Activated naive CD8-positive, alpha-beta T cell treated with anti-CD3 and anti-CD28 coated beads, Interleukin-2, amount 10 ng/mL, durations not matched to agents 7 days and 5 days (primary cell): ENCODE measurements around the gene RPRML. TPM values are rescaled to one million over a fixed set of nuclear protein-coding genes. Genes with fewer than 3 reads are reported as not detected.
"Not testable (repeated sequence)": the region's sequence is repeated elsewhere in the genome, so short reads cannot be mapped to it uniquely, and the experiment has no call there.

Experiments
- ATAC-seq: fragments of 150-1000 bp; cut with Tn5 transposase; one replicate; pipeline ENCODE4 v1.10.0; 2021; ENCODE audit warnings: low read depth, moderate library complexity
- POLR2A ChIA-PET: fragments of 350-600 bp; sonication (Branson Sonifier 250); formaldehyde crosslinking; loops from one replicate; lab custom pipeline; 2021; ENCODE audit warnings: antibody characterized with exemption; lab: Charles Lee
- DNase-seq: peaks from one replicate; pipeline ENCODE4 v3.0.0; 2021
- H3K27ac Mint-ChIP-seq: one replicate; pipeline ENCODE4 v1.8.0; 2022; ENCODE audit warnings: mild to moderate bottlenecking, mixed read lengths
- H3K27me3 Mint-ChIP-seq: one replicate; pipeline ENCODE4 v1.8.0; 2022; ENCODE audit warnings: mild to moderate bottlenecking, moderate library complexity, mixed read lengths
- H3K36me3 Mint-ChIP-seq: one replicate; pipeline ENCODE4 v1.8.0; 2021; ENCODE audit warnings: mild to moderate bottlenecking, mixed read lengths
- H3K4me1 Mint-ChIP-seq: one replicate; pipeline ENCODE4 v1.8.0; 2021; ENCODE audit warnings: mixed read lengths
- H3K4me3 Mint-ChIP-seq: one replicate; pipeline ENCODE4 v1.8.0; 2022; ENCODE audit warnings: mild to moderate bottlenecking, moderate library complexity, mixed read lengths
- H3K9me3 Mint-ChIP-seq: one replicate; pipeline ENCODE4 v1.8.0; 2021; ENCODE audit warnings: mixed read lengths
- total RNA-seq, 2 experiments: library from RNA; stranded (reverse); gene quantifications; one replicate each; pipeline ENCODE4 v1.2.3, GENCODE V29; 2021

Gene RPRML
- total RNA-seq, result not detected

DNA sequence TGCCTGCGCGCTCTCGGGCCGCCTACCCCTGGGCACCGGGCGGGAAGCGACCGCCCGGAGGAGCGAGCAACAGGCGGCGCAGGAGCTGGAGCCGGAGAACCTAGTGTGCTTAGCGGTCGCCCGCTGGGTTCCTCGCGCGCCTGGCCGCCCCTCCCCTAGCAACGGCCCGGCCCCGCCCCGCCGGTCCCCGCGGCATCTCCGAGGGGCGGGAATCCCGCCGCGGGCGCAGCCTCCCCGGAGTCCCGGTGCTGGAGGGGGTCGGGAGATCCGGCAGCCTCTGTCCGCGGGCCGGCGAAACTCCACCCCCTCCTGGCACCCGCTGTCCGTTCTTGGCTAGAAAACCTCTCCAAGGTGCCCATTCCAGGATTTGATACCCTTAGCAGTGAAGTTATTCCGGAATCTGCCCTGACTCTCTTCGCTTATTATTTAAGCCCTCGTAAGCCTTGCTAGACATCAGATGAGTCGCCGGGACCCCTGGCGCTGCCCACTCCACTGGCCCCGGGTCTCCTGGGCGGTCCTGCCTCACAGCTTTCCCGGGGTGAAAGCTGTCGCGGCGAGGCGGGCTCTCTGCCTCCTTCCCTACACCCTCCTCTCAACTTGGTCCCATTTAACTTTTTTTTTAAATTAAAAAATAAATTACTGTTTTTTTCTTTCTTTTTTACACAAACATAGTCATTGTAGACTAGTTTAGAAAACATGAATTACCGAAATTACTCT lies at the start of gene RPRML:
Gene RPRML, minus strand, starts transcription at position 107 of the 717 bp plus-strand sequence. CDS start 246 bp downstream, outside the sequence.
- Mint-ChIP-seq H3K27me3 (peaks cover 43% of the 10 kb centered on the region), H3K4me3 (peak within 1 kb of the TSS; percentile 85), H3K27ac (no peak within 1 kb of the TSS), H3K36me3 (no peaks in the 10 kb centered on the region), H3K4me1 (peaks cover 10% of the 10 kb centered on the region), H3K9me3 (no peaks in the 10 kb centered on the region)
- DNase-seq (peak; percentile 62), ATAC-seq (peak; percentile 70)
- POLR2A ChIA-PET, result interaction anchor here (0.6 kb wide), 1 partner anchor 793 kb away, joined by 3 read pairs; no protein-coding TSS in a partner anchor

- not testable (repeated sequence) for H3K4me3 Mint-ChIP-seq, H3K9me3 Mint-ChIP-seq
Observed at GRCh38 chr17:47016966-47017365, 37.9 kb upstream of the RPRML start.

GRCh38 chr17:47013341-47013740 lies 34.3 kb upstream of the RPRML start:
- no peaks in the 10 kb centered on the region for H3K9me3 Mint-ChIP-seq
- H3K4me3 Mint-ChIP-seq, result no peak overlapping the region
- H3K27me3 Mint-ChIP-seq, result no peaks in the 10 kb centered on the region
- POLR2A ChIA-PET, result no interaction called here
- peaks cover 10% of the 10 kb centered on the region for H3K4me1 Mint-ChIP-seq
- H3K27ac Mint-ChIP-seq, result no peak overlapping the region
- ATAC-seq (no peak), DNase-seq (no peak)
- H3K36me3 Mint-ChIP-seq, result no peaks in the 10 kb centered on the region

More at GRCh38 chr17:47016966-47017365, 37.9 kb upstream of the RPRML start:
- H3K4me1 Mint-ChIP-seq, ATAC-seq, POLR2A ChIA-PET, H3K27me3 Mint-ChIP-seq, DNase-seq, H3K36me3 Mint-ChIP-seq, H3K27ac Mint-ChIP-seq: not testable (repeated sequence)

DNA sequence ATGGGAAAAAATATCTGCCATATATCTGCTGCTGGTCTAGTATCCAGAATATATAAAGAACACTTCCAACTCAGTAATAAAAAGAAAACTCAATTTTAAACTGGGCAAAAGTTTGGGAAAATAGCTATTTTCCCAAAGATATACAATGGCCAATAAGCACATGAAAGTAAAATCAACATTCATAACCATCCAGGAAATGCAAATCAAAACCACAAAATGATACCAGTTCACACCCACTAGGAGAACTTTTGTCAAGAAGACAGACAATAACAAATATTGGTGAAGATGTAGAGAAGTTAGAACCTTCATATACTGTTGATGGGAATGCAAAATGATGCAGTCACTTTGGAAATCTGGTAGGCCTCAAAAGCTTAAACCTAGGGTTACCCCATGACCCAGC lies 33.4 kb upstream of the RPRML start:
- peaks cover 10% of the 10 kb centered on the region for H3K4me1 Mint-ChIP-seq
- ATAC-seq (no peak), DNase-seq (no peak)
- H3K4me3 Mint-ChIP-seq, result no peak overlapping the region
- POLR2A ChIA-PET, result no interaction called here
- no peaks in the 10 kb centered on the region for H3K27me3 Mint-ChIP-seq
- no peaks in the 10 kb centered on the region for H3K9me3 Mint-ChIP-seq
- no peaks in the 10 kb centered on the region for H3K36me3 Mint-ChIP-seq
- no peak overlapping the region for H3K27ac Mint-ChIP-seq

DNA sequence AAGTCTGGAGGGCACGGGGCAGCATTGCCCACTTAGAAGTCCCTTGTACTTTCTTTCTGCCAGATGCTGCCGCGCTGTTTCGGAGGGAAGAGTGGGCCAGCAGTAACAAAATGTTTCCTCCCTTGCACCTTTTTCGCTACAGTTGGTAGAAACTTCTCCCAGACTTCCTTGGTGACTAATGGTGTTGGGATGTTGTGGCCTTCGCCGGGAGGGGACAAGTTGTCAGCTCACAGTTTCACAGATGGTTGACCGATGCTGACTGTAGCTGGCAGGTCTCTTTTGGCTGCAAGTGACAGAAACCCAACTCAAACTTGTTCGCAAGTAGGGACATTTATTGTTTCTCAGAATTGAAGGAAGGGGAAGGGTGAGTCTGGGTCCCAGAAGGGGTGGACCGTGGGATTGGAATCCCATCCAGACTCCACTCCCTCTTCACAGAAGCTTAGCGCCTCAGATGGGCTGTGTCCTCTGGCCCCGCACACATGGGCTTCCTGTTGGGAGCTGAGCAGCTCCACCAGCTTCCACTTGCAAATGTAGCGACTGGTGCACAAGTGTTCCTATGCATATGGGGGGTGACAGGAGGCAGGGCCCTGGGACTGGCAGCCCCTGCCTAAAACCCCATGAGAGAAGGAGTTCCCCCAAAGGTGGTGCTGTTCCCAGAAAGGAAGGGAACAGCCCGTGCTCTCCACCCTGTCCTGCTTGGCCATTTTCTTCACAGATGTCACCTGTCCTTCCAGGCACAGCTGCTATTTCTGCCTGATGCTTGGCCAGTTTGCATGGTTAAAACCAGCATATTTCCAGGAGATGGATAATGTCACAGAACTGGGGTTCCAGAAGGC lies 30.9 kb upstream of the RPRML start:
- H3K4me1 Mint-ChIP-seq, result peaks cover 10% of the 10 kb centered on the region
- H3K27ac Mint-ChIP-seq, result no peak overlapping the region
- no peaks in the 10 kb centered on the region for H3K36me3 Mint-ChIP-seq
- POLR2A ChIA-PET, result no interaction called here
- no peak for ATAC-seq
- no peak for DNase-seq
- no peak overlapping the region for H3K4me3 Mint-ChIP-seq
- H3K27me3 Mint-ChIP-seq, result no peaks in the 10 kb centered on the region
- no peaks in the 10 kb centered on the region for H3K9me3 Mint-ChIP-seq

DNA sequence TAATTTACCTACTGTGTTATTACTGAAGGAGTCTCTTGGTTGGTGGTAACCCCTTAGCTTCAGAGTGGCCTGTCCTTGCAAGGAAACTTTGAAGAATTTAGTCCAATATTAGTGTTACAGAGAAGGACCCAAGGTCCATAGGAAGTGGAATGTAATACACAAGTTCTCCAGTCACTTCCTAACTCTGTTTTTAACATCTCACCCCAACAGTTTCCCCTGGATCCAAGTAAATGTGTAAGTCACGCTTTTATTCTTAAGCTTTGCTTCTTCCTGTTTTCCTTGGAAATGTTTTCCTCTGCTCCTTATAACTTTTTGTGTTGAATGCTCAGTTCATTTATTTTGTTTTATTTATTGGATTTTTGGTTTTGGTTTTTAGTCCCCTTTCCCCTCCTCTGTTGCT lies 25.9 kb upstream of the RPRML start:
- H3K27me3 Mint-ChIP-seq, result peaks cover 2% of the 10 kb centered on the region
- H3K9me3 Mint-ChIP-seq, result no peaks in the 10 kb centered on the region
- H3K4me1 Mint-ChIP-seq, result peaks cover 3% of the 10 kb centered on the region
- ATAC-seq (no peak), DNase-seq (no peak)
- no peak overlapping the region for H3K4me3 Mint-ChIP-seq
- POLR2A ChIA-PET, result no interaction called here
- no peaks in the 10 kb centered on the region for H3K36me3 Mint-ChIP-seq
- H3K27ac Mint-ChIP-seq, result no peak overlapping the region

DNA sequence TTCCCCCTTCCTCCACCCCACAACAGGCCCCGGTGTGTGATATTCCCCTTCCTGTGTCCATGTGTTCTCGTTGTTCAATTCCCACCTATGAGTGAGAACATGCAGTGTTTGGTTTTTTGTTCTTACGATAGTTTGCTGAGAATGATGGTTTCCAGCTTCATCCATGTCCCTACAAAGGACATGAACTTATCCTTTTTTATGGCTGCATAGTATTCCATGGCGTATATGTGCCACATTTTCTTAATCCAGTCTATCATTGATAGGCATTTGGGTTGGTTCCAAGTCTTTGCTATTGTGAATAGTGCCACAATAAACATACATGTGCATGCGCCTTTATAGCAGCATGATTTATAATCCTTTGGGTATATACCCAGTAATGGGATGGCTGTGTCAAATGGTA lies 24.8 kb upstream of the RPRML start:
- H3K4me1 Mint-ChIP-seq, H3K27me3 Mint-ChIP-seq, POLR2A ChIA-PET: not testable (repeated sequence)

GRCh38 chr17:46995841-46996571 lies 17.0 kb upstream of the RPRML start:
- POLR2A ChIA-PET, result no interaction called here
- peaks cover 5% of the 10 kb centered on the region for H3K4me1 Mint-ChIP-seq
- H3K9me3 Mint-ChIP-seq, result no peaks in the 10 kb centered on the region
- DNase-seq, result no peak
- peak; percentile 46 for ATAC-seq
- H3K27me3 Mint-ChIP-seq, result peaks cover 2% of the 10 kb centered on the region
- no peak overlapping the region for H3K4me3 Mint-ChIP-seq
- no peaks in the 10 kb centered on the region for H3K36me3 Mint-ChIP-seq
- H3K27ac Mint-ChIP-seq, result no peak overlapping the region

More for the DNA sequence above, 24.8 kb upstream of the RPRML start:
- not testable (repeated sequence) for ATAC-seq, H3K27ac Mint-ChIP-seq, H3K36me3 Mint-ChIP-seq, DNase-seq, H3K9me3 Mint-ChIP-seq, H3K4me3 Mint-ChIP-seq

- Mint-ChIP-seq H3K9me3 (no peaks in the 10 kb centered on the region), H3K4me1 (peaks cover 5% of the 10 kb centered on the region), H3K27ac (no peak overlapping the region), H3K27me3 (no peaks in the 10 kb centered on the region), H3K4me3 (no peak overlapping the region), H3K36me3 (no peaks in the 10 kb centered on the region)
- DNase-seq (no peak), ATAC-seq (no peak)
- POLR2A ChIA-PET, result no interaction called here
Observed at GRCh38 chr17:46994993-46995392, 15.9 kb upstream of the RPRML start.

DNA sequence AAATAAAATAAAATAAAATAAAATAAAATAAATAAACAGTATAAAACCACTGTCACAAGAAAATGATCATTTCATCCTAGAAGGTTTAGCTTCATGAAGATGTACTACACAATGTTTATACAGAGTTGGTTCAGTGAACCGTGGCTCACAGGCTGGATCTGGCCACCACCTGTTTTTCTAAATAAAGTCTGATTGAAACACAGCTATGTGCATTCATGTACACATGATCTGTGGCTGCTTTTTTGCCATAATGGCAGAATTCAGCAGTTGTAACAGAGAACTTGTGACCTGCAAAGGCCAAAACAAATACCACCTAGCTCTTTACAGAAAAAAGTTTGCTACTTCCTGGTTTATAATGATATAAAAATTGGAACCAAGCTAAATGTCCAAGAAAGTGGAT lies 12.6 kb upstream of the RPRML start:
- H3K9me3 Mint-ChIP-seq, result no peaks in the 10 kb centered on the region
- POLR2A ChIA-PET, result no interaction called here
- DNase-seq (no peak), ATAC-seq (no peak)
- H3K36me3 Mint-ChIP-seq, result no peaks in the 10 kb centered on the region
- no peaks in the 10 kb centered on the region for H3K27me3 Mint-ChIP-seq
- H3K27ac Mint-ChIP-seq, result no peak overlapping the region
- H3K4me1 Mint-ChIP-seq, result peaks cover 3% of the 10 kb centered on the region
- no peak overlapping the region for H3K4me3 Mint-ChIP-seq

- Mint-ChIP-seq H3K36me3 (no peaks in the 10 kb centered on the region), H3K27me3 (no peaks in the 10 kb centered on the region), H3K4me3 (no peak overlapping the region), H3K4me1 (no peaks in the 10 kb centered on the region), H3K9me3 (no peaks in the 10 kb centered on the region), H3K27ac (no peak overlapping the region)
- DNase-seq (no peak), ATAC-seq (no peak)
- POLR2A ChIA-PET, result no interaction called here
Observed at GRCh38 chr17:46989637-46990431, 10.8 kb upstream of the RPRML start.

DNA sequence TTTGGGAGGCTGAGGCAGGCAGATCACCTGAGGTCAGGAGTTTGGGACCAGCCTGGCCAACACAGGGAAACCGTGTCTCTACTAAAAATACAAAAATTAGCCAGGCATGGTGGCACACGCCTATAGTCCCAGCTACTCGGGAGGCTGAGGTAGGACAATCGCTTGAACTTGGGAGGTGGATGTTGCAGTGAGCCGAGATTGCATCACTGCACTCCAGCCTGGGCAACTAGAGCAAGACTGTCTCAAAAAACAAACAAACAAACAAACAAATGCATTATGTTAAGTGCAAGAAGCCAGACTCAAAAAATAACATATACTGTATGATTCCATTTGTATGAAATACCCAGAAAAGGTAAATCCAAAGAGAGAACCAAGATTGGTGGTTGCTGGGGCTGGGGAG lies 8.9 kb upstream of the RPRML start:
- H3K36me3 Mint-ChIP-seq, H3K27ac Mint-ChIP-seq, H3K4me1 Mint-ChIP-seq, H3K9me3 Mint-ChIP-seq, POLR2A ChIA-PET, H3K4me3 Mint-ChIP-seq, DNase-seq, H3K27me3 Mint-ChIP-seq, ATAC-seq: not testable (repeated sequence)

DNA sequence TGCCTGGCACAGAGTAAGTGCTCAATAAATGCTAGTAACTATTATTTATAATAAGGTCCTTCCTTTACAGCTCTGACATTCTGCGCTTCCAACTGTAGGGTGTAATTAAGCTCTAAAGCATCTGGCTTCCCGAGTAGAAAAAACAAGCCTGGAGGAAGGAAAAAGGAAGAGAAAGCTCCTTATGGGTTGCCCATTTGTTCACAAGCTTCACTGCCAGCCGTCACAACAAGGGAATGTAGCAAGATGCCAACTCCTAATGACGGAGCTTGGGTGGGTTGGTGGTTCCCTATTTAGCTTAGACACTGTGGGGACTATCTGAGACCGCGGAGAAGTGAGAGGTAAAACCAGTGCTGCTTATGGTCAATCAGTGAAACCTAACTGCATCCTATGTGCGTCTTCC lies 7.3 kb upstream of the RPRML start:
- Mint-ChIP-seq H3K9me3 (no peaks in the 10 kb centered on the region), H3K4me1 (no peaks in the 10 kb centered on the region), H3K36me3 (no peaks in the 10 kb centered on the region), H3K27me3 (peaks cover 6% of the 10 kb centered on the region), H3K4me3 (no peak overlapping the region), H3K27ac (no peak overlapping the region)
- POLR2A ChIA-PET, result no interaction called here
- ATAC-seq (no peak), DNase-seq (no peak)
